HL-60 (cell line): ENCODE measurements around the gene RRP15.

Experiments used
- CTCF ChIP-seq: IDR thresholded peaks from one replicate; pipeline ENCODE4 v1.5.1; 2011; ENCODE audit warnings: low read length, control low read depth, inconsistent platforms; ENCODE audit not compliant: insufficient read depth
- GABPA ChIP-seq: IDR thresholded peaks from 2 replicates; pipeline ENCODE4 v1.6.1; 2012; ENCODE audit warnings: low read depth
- POLR2AphosphoS5 ChIP-seq: IDR thresholded peaks from 2 replicates; pipeline ENCODE4 v1.6.1; 2012; ENCODE audit warnings: low read depth
- REST ChIP-seq: IDR thresholded peaks from 2 replicates; pipeline ENCODE4 v1.6.1; 2012; ENCODE audit warnings: low read depth; ENCODE audit not compliant: insufficient replicate concordance
- SPI1 ChIP-seq: IDR thresholded peaks from 2 replicates; pipeline ENCODE4 v1.6.1; 2012; ENCODE audit warnings: low read depth, mild to moderate bottlenecking, borderline replicate concordance

DNA sequence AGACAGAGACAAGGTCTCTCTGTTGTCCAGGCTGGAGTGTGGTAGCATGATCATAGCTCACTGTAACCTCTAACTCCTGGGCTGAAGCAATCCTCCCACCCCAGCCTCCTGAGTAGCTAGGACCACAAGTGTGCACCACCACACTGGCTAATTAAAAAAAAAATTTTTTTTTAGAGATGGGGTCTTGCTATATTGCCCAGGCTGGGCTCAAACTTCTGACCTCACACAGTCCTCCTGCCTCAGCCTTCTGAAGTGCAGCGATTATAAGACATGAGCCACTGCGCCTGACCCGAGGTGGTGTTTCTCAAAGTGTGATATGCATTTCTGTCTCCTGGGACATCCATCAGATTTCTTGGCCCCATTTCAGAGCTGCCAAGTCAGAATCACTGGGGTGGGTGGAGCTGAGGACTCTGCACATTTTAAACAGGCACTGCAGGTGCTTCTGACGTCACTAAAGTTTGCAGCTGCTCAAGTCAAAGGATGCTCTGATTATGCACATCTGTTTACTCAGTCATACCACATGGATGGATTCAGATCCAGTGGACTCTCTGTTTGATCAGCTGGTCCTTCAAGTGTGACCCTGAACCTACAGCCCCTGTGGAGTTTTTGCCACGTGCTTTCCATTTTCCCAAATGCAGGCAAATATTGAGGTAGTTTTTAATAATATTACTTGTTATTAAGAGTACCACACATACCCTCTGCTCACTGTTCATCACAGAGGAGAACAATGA lies 81.4 kb downstream of the RRP15 start:
- TF ChIP-seq CTCF = no peak
- TF ChIP-seq POLR2AphosphoS5 = no peak
- no peak for TF ChIP-seq SPI1
- no peak for TF ChIP-seq REST
- TF ChIP-seq GABPA = no peak
